OCI-LY1 (cell line): ENCODE results near the gene COMMD3.

Experiments
- H2AFZ ChIP-seq: fragments of 200-600 bp; sonication (generic), shearing (Covaris generic); 2 replicates; pipeline ENCODE4 v1.6.0; 2014; ENCODE audit warnings: antibody characterized with exemption, mild to moderate bottlenecking, low read length
- H3F3A ChIP-seq: fragments of 200-600 bp; sonication (generic), shearing (Covaris generic); 2 replicates; pipeline ENCODE4 v1.6.0; 2014; ENCODE audit warnings: mild to moderate bottlenecking, antibody characterized with exemption, low read length, moderate library complexity; ENCODE audit not compliant: insufficient read depth
- H3K27ac ChIP-seq: fragments of 200-600 bp; sonication (generic); 2 replicates; pipeline ENCODE4 v1.5.1; 2014; ENCODE audit warnings: low read length, mixed run types, mild to moderate bottlenecking, low read depth; ENCODE audit not compliant: poor library complexity, severe bottlenecking
- H3K27me3 ChIP-seq: fragments of 200-600 bp; sonication (generic); 2 replicates; pipeline ENCODE4 v1.6.0; 2014; ENCODE audit warnings: antibody characterized with exemption, mild to moderate bottlenecking, low read length, moderate library complexity; ENCODE audit not compliant: insufficient read depth
- H3K36me3 ChIP-seq: fragments of 200-600 bp; sonication (generic); 2 replicates; pipeline ENCODE4 v1.6.1; 2014; ENCODE audit warnings: mild to moderate bottlenecking, antibody characterized with exemption, low read length, moderate library complexity, mixed read lengths; ENCODE audit not compliant: insufficient read depth
- H3K4me1 ChIP-seq: fragments of 200-600 bp; sonication (generic); 2 replicates; pipeline ENCODE4 v1.5.1; 2014; ENCODE audit warnings: mild to moderate bottlenecking, low read length, moderate library complexity; ENCODE audit not compliant: insufficient read depth, severe bottlenecking
- H3K4me2 ChIP-seq: fragments of 200-600 bp; sonication (generic), shearing (Covaris generic); 2 replicates; pipeline ENCODE4 v1.6.1; 2014; ENCODE audit warnings: low read length
- H3K4me3 ChIP-seq: fragments of 200-600 bp; sonication (generic); 2 replicates; pipeline ENCODE4 v1.5.1; 2014; ENCODE audit warnings: low read length, low read depth, mild to moderate bottlenecking, mixed read lengths; ENCODE audit not compliant: poor library complexity, severe bottlenecking
- H3K79me2 ChIP-seq: fragments of 200-600 bp; shearing (Covaris generic); 2 replicates; pipeline ENCODE4 v1.6.1; 2016; ENCODE audit warnings: mixed run types, low read length, mixed read lengths; ENCODE audit not compliant: insufficient read depth
- H3K9ac ChIP-seq: fragments of 200-600 bp; sonication (generic), shearing (Covaris generic); 2 replicates; pipeline ENCODE4 v1.6.1; 2014; ENCODE audit warnings: mild to moderate bottlenecking, low read length, mixed read lengths
- H3K9me2 ChIP-seq: fragments of 200-600 bp; sonication (generic), shearing (Covaris generic); 2 replicates; pipeline ENCODE4 v1.6.1; 2014; ENCODE audit warnings: low read depth, mild to moderate bottlenecking, low read length, mixed read lengths
- H3K9me3 ChIP-seq: fragments of 200-600 bp; shearing (Covaris generic); 2 replicates; pipeline ENCODE4 v1.6.1; 2014; ENCODE audit warnings: low read length, mixed read lengths
- H4K20me1 ChIP-seq: fragments of 200-600 bp; sonication (generic), shearing (Covaris generic); 2 replicates; pipeline ENCODE4 v1.6.0; 2016; ENCODE audit warnings: mild to moderate bottlenecking, low read length; ENCODE audit not compliant: insufficient read depth
- CTCF ChIP-seq: fragments of 200-600 bp; sonication (generic), shearing (Covaris generic); IDR thresholded peaks from 2 replicates; pipeline ENCODE4 v1.5.1; 2017; ENCODE audit warnings: mild to moderate bottlenecking, antibody characterized with exemption, low read length, moderate library complexity, mixed read lengths
- EZH2 ChIP-seq: fragments of 200-600 bp; sonication (generic), shearing (Covaris generic); IDR thresholded peaks from 2 replicates; pipeline ENCODE4 v1.8.0; 2017; ENCODE audit warnings: borderline replicate concordance, mixed run types, mild to moderate bottlenecking, antibody characterized with exemption, low read length, moderate library complexity, mixed read lengths

COMMD3 gene

GRCh38 chr10:22318772-22319171, 2.6 kb downstream of the COMMD3 start:
- TF ChIP-seq CTCF: no peak
- no peak for TF ChIP-seq EZH2
- Histone ChIP-seq H3K9me2 (no peaks in the 10 kb centered on the region), H3K9ac (no peak overlapping the region), H3K9me3 (no peaks in the 10 kb centered on the region), H3K4me1 (peaks cover 46% of the 10 kb centered on the region), H2AFZ (no peak overlapping the region), H3K79me2 (no peaks in the 10 kb centered on the region), H3F3A (no peaks in the 10 kb centered on the region), H3K4me2 (no peak overlapping the region), H3K27ac (no peak overlapping the region), H3K27me3 (peaks cover 3% of the 10 kb centered on the region; the same call in 1 of the 2 replicates), H3K36me3 (peaks cover 6% of the 10 kb centered on the region; the same call in 1 of the 2 replicates), H3K4me3 (no peak overlapping the region), H4K20me1 (peaks cover 3% of the 10 kb centered on the region)

DNA sequence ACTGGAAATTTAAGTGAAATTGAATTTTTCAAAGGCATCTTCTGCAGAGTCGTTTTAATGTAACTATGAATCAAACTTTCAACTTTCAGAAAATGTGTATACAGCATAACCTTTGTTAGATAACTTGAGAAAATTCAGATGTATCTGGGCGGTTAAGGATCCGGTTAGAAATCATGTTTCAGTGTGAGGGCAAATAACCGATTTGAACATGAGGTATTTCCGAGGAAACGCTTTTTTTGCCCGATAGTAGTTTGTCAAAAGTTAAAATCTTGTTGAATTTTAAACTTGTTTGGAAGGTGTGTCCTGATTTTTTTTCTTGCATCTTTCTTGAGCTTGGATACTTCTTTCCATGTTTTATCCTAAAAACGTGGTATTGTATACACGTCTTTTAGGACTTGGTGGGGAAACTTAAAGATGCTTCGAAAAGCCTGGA, 3.4 kb downstream of the COMMD3 start:
- Histone ChIP-seq H2AFZ (no peak overlapping the region), H4K20me1 (peaks cover 3% of the 10 kb centered on the region), H3K4me1 (peaks cover 54% of the 10 kb centered on the region), H3K9ac (no peak overlapping the region), H3K36me3 (peaks cover 6% of the 10 kb centered on the region; the same call in 1 of the 2 replicates), H3K27ac (no peak overlapping the region), H3K27me3 (peaks cover 3% of the 10 kb centered on the region; the same call in 1 of the 2 replicates), H3F3A (no peaks in the 10 kb centered on the region), H3K4me2 (no peak overlapping the region), H3K9me3 (no peaks in the 10 kb centered on the region), H3K79me2 (no peaks in the 10 kb centered on the region), H3K9me2 (no peaks in the 10 kb centered on the region), H3K4me3 (no peak overlapping the region)
- TF ChIP-seq CTCF (no peak), EZH2 (no peak)

GRCh38 chr10:22319980-22320558, 3.9 kb downstream of the COMMD3 start:
- peak overlapping the region; percentile 42 for H3K4me3 ChIP-seq
- H3K9me2 ChIP-seq: no peaks in the 10 kb centered on the region
- TF ChIP-seq CTCF (no peak), EZH2 (no peak)
- peaks cover 59% of the 10 kb centered on the region for H3K4me1 ChIP-seq
- no peaks in the 10 kb centered on the region for H3F3A ChIP-seq
- peaks cover 6% of the 10 kb centered on the region; the same call in 1 of the 2 replicates for H3K36me3 ChIP-seq
- H3K9ac ChIP-seq: no peak overlapping the region; the same call in 1 of the 2 replicates
- H3K9me3 ChIP-seq: no peaks in the 10 kb centered on the region
- no peak overlapping the region for H2AFZ ChIP-seq
- peak overlapping the region; percentile 58 for H3K4me2 ChIP-seq
- H3K27ac ChIP-seq: no peak overlapping the region
- peaks cover 3% of the 10 kb centered on the region for H4K20me1 ChIP-seq
- no peaks in the 10 kb centered on the region for H3K79me2 ChIP-seq
- peaks cover 3% of the 10 kb centered on the region; the same call in 1 of the 2 replicates for H3K27me3 ChIP-seq
